HG03432 (cell line): Measurements from ENCODE around the gene MSRB1.
"Not testable (repeated sequence)": the region's sequence is repeated elsewhere in the genome, so short reads cannot be mapped to it uniquely, and the experiment has no call there.

Source experiments
- ATAC-seq: cut with Tn5 transposase; IDR thresholded peaks from one replicate; pipeline ENCODE4 v1.9.1; 2021; ENCODE audit warnings: mild to moderate bottlenecking, moderate library complexity; ENCODE audit not compliant: unreplicated experiment

Gene MSRB1

DNA sequence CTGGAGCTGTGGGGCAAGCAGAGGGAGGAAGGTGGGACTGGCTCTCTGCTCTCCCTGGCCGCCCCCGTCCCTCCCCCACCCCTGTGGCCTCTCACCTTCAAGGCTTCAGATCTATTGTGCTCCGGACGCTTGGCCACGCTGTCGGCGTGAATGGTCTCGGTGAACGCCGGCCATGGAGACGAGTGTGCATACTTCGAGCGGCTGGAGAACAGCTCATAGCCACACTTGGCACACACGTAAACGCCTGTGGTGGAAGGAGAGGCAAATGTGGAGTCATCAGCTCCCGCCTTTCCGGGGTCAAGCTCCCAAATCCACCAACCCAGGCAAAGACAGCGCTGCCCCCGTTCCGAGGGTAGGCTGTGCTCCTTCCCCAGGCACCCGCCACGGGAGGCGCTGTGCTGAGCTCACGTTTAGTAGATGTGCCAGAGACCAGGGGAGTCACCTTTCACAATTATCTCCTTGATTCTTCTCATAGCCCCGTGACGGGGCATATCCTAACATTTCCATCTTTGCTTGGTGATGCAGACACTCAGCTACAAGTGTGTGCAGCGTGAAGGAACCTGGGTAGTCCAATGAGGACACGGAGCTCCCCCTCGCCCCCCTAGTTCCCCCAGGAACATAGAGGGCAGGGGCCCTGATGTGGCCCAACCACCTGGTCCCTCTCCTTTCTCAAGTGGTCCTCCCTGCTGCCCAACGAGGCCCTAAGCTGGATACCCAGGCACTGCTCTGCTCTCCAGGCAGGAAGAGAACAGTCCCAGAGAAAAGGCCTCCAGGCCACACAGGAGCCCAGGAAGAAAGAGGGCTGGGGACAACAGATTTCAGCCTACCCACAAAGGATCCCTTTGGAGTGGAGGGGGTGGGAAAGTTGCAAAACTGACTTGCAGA is 1.6 kb downstream of the MSRB1 start:
- ATAC-seq: no peak

DNA sequence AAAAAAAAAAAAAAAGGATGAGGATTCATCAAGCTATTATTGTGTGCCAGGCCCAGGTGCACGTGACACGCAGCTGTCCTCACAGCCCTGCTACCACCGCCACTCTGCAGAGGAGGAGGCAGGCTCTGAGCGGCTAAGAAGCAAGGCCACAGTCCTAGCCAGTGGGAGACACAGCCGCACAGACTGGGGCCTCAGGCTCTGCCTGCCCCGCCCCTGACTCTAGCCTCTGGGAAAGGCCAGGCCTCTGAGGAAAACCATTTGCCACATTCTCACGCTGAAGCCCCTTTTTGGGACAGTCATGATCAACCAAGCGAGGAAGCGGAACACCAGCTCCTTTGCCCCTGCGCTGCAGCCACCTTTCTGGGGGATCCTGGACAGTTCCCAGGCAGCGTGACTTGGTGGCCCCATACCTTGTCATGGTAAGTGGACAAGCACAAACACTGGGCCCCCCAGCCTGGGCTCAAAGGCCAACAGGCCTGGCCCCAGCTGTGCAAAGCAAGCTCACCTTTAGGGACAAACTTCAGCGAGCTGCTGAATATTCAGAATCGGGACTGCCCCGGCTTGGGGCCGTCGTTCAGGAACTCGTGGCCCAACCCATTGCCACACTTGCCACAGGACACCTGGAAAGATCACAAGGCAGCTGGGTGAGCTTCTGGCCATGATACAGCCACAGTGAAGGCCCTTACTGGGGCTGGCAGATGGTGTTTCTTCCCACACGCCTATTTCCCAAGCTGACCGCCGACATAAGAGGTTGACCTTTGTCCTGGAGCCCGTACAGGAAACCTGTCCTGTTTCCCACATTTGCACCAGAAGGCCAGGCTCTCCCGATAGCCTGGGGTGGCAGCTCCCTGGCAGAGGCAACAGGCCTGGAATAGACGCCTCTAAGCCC is 2.5 kb downstream of the MSRB1 start:
- no peak for ATAC-seq

DNA sequence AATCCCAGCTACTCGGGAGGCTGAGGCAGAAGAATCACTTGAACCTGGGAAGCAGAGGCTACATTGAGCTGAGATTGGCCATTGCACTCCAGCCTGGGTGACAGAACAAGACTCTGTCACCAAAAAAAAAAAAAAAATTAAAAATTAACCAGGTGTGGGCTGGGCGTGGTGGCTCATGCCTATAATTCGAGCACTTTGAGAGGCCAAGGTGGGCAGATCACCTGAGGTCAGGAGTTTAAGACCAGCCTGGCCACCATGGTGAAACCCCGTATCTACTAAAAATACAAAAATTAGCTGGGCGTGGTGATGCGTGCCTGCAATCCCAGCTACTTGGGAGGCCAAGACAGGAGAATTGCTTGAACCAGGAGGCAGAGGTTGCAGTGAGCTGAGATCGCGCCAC is 3.2 kb downstream of the MSRB1 start:
- not testable (repeated sequence) for ATAC-seq

DNA sequence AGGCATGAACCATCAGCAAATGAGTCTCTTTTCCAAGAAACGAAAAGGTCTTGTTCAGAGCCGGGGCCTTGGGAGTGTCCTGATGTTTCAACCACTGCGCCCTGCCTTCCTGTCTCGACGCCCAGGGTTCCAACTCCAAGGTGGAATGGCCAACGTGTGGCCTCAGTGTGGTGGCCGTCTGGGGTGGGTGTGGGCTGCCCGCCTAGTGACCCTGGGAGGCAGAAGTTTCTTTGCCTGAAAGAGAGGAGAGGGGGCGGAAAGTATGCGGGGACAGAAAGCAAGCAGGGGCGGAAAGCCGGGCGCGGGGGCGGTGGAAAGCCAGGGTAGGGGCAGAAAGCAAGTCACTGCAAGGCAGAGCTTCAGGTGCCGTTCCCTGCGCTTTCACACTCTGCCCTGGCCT is 4.1 kb downstream of the MSRB1 start:
- no peak for ATAC-seq

DNA sequence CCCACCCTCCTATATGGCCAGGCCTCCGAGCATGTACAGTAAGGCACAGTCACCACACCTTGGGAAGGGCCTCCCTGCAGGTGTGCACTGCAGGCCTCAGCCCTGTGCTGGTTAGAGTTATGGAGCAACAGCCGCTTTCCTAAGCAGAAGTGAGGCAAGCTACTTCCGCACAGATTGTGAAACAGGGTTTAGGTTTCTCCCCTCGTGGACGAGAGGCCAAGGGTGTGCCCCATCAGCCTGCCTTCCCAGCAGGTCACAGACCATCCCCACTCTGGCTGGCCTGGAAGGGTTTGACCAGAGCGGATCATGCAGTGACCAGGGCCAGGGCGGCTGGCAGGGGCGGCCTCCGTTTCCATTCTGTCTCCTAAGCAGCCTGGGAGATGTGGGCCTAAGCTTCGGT is 4.7 kb downstream of the MSRB1 start:
- ATAC-seq: no peak

DNA sequence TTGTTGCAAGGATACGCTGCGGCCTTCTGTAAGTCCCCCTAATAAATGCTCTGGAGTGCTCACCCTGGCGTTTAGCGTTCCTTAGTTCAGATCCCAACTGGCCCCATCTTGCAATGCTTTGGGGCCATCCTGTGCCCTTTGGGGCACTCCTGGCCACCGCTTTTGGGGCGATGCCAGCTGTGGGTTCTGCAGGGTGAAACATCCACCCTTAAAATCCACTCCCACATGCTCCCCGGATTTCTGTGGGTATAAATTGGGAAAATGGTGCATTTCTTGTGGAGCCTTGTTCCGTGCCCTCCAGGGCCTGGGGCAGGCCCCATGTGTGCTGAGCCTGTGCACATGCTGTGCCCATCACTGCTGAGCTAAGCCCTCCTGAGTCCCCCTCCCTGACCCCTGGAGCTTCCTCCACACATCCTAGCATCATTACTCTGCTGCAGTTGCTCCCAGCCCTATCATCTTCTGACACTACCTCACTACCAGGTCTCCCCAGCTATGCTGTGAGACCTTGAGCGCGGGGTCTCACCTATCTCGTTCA is 6.0 kb downstream of the MSRB1 start:
- ATAC-seq: no peak

DNA sequence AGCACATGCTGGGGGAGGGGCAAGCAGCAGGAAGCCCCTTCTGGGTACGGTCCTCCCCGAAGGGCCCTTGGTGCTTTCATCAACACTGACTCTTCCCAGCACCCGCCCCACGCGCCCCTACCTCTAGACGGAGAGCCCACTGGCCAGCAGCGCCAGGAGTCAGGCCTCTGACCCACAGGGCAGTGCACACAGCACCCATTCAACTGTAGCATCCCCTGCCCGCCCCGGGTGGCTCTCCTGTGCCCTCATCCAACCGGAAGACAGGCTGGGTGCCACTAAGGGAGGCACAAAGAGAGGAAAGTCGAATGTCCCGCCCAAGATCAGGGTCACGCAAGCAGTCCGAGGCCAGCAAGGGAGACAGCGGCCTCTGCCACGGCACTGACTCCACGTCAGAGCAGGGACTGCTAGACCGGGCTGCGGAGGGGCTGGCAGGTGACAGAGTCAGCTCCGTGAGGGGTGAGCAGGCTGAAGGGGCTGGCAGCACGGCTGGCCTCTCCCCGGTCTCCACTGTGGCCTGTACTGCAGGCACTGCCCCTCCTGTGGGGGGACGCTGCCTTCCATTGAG is 9.8 kb downstream of the MSRB1 start:
- ATAC-seq: no peak

DNA sequence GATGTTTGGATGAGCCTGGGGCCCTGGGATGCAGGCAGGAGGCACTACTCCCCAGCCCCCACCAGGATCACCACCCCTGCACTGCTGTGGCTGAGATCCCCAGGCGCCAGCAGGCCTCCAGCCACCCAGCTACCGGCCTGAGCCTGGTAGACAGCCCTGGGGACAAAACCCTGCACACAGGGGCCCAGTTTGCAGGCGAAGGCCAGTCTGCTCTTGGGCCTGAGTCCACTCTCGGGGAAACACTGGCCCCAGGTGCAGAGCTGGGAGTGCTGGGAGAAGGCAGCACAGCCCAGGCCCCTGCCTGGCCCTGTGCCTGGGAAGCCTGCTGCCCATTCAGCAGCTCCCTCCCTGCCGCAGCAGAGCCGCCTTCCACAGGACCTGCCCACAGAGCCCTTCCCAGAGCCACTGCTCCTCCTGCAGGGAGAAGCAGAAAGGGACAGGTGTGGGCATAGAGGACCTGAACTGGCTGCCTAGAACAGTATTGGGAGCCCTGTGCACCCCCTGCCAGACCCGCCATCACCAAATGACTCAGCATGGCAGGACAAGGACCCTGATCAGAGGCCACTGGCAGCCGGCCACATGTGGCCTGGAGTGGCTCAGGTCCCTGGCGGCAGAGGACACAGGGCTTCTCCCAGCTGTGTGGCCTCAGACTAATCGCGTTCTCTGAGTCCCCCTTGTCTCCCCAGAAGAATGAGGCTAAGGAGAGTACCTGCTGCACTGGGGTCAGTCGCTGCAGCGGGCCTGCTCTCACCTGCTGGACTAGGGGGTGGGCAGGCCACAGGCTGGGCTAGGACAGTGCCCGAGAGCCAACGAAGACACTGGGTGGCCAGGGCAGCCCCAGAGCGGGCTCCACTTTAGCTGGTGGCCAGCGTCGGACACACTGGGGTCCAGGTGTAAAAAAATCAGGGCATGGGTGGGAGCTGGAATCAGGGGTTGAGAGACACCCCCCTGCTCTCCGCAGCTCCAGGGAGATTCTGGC is 10.7 kb downstream of the MSRB1 start:
- ATAC-seq: no peak

DNA sequence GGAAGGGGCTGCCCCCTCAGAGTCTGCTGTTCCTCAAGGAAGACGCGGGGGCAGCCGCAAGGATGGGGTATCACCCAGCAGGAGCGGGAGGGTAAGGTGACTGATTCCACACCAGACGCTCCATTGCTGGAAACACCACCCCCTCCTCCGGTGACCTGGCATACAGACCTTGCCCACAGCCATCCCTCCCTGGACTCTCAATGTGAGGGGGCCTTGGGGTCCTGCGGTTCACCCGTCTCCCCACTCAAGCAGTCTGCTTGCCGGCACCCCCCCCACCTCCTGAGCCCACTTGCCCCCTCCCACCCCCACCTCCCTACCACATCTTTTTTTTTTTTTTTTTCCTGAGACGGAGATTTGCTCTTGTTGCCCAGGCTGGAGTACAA is 12.7 kb downstream of the MSRB1 start:
- ATAC-seq: no peak

DNA sequence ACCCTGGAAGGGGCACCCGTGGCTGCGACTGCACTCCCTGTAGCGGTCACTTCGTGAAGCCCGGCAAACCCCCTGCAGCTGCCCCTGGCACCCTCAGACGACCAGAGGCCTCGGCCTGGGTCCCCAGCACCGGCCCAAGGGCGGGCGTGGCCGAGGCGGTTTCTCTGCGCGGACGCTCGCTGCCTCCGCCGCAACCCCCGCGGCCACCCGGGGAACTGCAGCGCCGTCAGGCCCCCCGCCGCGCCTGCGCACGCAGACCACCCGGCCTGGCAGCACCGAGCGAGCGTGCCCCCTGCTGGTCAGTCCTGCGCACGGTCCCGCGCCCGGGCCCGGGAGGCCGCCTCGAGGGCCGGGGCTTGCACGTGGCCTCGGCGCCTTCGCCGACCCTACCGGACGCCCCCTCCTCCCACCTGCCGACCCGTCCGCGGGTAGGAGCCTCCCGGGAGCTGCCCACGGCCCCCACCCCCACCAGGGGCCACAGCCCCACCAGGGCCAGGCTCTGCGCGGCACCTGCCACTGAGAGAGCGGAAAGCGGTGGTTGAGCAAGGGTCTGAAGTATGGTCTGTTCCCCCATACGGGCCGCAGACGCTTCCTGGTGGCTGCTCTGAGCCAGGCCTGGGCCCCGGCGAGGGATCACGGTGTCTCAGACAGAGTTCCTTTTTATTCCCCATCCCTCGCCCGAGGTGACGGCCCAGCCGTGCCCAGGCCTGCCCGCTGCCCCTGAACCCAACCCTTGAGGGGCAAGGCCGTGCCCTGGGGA is 13.2 kb downstream of the MSRB1 start:
- ATAC-seq: peak; percentile 90

DNA sequence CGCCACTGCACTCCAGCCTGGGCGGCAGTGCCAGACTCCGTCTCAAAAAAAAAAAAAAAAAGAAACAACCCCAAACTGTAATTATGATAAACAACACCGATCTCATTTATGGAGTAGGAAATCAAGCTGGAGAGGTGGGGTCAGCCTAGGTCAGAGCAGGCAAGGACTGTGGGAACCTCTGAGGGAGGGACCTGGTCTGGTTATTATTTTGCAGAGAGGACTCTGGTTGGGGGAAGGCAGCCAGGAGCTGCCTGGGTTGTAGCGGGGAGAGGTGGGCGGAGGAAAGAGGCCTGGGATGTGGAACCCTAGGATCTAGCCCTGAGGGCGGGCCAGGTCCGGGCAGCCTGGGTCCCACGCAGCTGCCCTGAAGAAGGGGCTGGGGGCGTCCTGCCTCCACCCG is 13.9 kb downstream of the MSRB1 start:
- ATAC-seq: peak; percentile 40

DNA sequence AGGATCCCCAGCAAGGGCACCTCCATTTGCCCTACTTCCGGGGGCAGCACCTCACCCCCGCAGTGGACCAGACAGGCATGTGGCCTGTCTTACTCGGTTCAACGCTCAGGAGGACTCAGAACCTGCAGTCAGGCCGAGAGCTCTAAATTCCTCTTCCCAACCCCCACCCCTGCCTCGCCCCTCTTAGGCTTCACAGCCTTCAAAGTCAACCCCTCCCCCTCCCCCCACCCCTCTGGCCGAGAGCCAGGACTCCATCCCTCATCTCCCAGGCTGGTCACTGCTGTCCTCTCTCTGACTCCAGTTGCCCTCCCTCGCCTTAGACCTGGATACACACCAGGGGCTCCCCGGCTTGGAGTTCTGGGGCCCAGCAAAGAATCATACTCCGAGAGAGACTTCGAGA is 16.7 kb downstream of the MSRB1 start:
- no peak for ATAC-seq

DNA sequence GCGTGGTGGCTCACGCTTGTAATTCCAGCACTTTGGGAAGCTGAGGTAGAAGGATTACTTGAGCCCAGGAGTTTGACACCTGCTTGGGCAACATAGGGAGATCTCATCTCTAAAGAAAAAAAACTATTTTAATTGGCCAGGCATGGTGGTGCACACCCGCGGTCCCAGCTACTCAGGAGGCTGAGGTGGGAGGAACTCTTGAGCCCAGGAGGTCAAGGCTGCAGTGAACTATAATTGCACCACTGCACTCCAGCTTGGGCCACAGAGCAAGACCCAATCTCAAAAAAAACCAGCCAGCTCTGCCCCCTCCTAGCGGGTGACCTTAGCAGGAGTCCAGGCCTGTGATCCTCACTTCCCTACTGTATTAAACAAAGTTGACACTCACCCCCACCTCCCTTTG is 18.9 kb downstream of the MSRB1 start:
- no peak for ATAC-seq

DNA sequence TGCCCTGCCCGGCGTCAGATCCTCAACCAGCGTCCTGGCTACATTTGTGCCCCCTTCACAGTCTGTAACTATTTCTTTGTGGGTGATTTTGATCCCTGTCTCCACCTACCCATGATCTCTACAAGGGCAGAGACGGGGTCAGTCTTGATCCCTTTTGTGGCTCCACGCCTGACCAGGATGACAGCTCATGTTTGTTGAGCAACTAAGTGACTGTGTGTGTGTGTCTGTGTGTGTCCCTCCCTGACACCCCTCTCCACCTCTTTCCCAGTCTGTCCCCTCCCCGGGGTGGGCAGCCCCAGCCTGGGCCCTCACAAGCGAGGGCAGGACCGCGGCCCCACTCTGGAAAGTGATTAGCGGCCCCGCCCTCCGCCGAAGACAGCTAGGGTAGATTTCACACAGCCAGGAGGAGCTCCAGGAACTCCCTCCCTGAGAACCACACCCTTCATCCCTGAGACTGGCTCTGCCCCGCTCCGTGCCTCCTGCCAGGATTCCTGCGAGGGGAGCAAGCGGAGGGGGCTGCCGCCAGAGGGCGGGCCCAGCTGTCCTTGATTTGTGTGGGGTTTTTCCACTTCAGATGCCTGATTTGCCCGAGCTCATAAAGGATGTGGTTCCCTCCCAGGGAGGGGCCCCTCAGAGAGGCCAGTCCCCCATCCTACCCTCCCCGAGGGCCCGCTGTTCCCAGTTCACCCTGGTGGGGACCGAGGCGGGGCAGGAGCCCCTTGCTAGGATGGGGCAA is 19.5 kb downstream of the MSRB1 start:
- no peak for ATAC-seq

DNA sequence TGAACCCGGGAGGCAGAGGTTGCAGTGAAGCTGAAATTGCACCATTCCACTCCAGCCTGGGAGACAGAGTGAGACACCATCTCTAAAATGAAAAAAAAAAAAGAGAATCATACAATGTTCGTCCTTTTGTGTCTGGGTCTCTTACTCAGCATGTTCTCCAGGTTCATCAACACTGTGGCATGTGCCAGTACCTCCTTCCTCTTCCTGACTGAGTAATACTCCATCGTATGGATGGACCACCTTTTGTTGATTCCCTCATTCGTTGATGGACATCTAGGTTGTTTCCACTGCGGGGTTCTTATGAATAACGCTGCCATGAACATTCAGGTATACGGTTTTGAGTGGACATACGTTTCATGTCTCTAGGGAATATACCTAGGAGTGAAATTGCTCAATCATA is 20.6 kb downstream of the MSRB1 start:
- no peak for ATAC-seq

DNA sequence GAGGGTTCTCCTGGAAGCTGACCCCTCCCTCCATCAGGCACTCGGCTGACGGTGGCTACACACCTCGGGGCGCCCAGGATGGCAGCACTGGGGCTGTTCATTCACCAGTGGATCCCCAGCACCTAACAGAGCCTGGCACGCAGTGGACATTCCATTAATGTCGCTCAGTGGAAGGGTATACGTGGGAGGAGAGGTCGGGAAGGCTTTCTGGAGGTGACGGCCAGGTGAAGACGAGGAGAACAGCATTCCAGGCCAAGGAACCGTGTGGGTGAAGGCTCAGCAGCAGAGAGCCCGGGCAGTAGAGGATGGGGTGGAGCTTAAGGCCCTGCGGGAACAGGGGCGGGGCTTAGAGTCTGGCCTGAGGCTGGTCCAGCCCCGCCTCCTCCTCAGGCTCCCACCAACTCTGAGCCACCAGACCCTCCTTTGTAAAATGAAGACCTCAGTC is 22.2 kb downstream of the MSRB1 start:
- no peak for ATAC-seq

DNA sequence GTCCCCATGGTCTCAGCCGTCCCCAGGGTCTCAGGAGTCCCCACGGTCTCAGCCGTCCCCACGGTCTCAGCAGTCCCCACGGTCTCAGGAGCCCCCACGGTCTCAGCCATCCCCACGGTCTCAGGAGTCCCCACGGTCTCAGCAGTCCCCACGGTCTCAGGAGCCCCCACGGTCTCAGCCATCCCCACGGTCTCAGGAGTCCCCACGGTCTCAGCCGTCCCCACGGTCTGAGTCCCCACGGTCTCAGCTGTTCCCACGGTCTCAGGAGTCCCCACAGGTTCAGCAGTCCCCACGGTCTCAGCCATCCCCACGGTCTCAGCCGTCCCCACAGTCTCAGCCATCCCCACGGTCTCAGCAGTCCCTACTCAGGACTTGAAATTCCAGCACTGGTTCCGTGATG is 22.9 kb downstream of the MSRB1 start:
- not testable (repeated sequence) for ATAC-seq

DNA sequence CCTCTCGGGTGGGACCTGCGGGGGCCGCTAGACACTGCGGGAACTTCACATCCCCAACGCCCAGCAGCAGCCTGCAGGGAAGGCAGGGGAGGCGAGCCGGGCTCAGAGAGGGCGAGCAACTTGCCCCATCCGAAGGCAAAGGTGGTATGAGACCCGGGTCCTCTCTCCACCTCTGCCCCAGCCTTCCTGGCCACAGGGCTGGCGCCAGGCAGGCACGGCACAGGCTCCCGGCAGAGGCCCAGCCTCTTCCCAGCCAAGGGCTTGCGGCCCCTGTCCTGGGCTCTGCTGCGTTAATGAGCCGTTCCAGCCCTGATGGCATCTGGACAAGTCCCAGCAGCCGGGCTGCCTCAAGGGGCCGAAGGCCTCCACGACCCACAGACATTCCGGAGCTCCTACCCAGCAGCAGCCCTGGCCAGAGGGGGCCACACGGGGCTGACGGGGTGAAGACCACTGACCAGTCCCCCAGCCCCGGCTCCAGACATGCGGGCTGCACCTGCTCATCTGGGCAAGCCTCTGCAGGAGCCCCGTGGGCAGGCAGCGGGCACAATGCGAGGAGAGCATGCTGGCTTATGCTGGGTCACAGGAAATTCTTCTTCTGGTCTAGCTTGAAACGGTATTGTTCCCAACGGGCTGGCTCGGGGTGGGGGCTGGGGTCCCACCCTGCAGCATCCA is 23.5 kb downstream of the MSRB1 start:
- ATAC-seq: no peak
